ENCODE results near the gene ZFP62. TPM values are rescaled to one million over a fixed set of nuclear protein-coding genes. Genes with fewer than 3 reads are reported as not detected.
A peak's percentile ranks its signal among the peaks of the same experiment; 100 is the strongest.

The ZFP62 gene
- 13.7 and 18.0 TPM in 2 replicates for polyA plus RNA-seq (2011; rRNA removed)
- 13.4 and 23.5 TPM in 2 replicates for polyA minus RNA-seq (2011; rRNA and poly(A)+ RNA removed)

DNA sequence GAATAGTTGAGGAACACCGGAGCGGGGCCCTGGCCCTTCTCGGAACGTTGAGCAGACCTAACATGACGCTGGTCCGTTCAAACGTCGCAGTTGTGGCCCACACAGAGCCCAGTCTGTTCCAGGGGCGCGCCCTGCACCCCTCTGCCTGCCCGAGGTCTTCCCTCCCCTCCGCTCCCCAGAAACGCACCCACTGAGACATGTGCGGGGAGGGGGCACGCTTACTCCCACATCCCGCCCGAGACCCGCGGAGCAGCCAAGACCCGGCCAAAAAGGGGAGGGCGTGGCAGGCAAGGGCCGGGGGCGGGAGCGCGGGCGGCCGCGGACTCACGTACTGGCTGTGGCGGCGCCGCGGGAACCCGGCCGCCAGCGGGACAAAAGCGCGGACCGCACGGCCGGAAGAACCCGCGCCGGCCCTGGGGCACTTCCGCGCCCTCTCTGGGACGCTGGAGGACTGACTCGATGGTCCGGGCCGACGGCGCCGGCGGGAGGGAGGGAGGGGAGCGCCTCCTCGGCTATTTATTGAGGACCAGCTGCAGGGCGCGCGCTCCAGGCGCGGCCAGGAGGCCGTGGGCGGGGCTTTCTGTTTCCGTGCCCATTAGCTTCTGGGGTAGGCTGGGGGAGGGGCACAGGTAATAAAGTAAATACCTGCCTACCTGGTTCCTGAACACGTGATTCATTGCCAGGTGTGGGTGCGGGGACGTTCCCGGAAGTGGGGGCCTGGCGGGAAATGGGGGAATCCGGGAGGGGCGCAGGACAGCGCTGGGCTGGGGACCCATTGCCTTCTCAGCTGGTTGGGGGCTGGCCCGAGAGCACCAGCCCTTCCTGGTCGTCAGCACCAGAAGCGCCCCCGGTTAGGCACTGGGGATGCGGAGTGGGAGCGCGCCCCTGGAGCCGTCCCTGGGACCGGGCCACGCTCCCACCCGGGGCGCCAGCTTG lies at the start of gene ZFP62:
TSS of gene ZFP62 (minus strand) at position 390 of the 936 bp plus-strand sequence. CDS start at position 333, 57 bp downstream.
- Histone ChIP-seq H3K4me3 (ENCODE audit: low read depth, low read length) (peak within 1 kb of the TSS; percentile 98), H3K27me3 (ENCODE audit: control insufficient read depth, insufficient read depth, low read length) (no peaks in the 10 kb centered on the region), H3K27ac (ENCODE audit: low read depth, low read length) (peak within 1 kb of the TSS; percentile 65), H3K9me3 (ENCODE audit: control insufficient read depth, insufficient read depth, low read length) (no peaks in the 10 kb centered on the region; the same call in 1 of the 2 replicates)
- TF ChIP-seq, protein P1, sequence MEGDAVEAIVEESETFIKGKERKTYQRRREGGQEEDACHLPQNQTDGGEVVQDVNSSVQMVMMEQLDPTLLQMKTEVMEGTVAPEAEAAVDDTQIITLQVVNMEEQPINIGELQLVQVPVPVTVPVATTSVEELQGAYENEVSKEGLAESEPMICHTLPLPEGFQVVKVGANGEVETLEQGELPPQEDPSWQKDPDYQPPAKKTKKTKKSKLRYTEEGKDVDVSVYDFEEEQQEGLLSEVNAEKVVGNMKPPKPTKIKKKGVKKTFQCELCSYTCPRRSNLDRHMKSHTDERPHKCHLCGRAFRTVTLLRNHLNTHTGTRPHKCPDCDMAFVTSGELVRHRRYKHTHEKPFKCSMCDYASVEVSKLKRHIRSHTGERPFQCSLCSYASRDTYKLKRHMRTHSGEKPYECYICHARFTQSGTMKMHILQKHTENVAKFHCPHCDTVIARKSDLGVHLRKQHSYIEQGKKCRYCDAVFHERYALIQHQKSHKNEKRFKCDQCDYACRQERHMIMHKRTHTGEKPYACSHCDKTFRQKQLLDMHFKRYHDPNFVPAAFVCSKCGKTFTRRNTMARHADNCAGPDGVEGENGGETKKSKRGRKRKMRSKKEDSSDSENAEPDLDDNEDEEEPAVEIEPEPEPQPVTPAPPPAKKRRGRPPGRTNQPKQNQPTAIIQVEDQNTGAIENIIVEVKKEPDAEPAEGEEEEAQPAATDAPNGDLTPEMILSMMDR (IDR thresholded peaks at IDR 0.05; ENCODE audit: low read depth, low read length), result no peak
- ChIA-PET POLR2A (interaction anchor here (0.6 to 1.4 kb wide), 5 partner anchors 30 to 362 kb away, joined by 3 to 11 read pairs (median 7); partner anchors contain the start of gene MGAT1), CTCF (interaction anchor here (0.7 to 1.6 kb wide), 2 partner anchors 8 to 78 kb away, joined by 4 to 14 read pairs; no protein-coding TSS in a partner anchor)
- DNase-seq (ENCODE audit: low read depth, low spot score), result peak; percentile 71

DNA sequence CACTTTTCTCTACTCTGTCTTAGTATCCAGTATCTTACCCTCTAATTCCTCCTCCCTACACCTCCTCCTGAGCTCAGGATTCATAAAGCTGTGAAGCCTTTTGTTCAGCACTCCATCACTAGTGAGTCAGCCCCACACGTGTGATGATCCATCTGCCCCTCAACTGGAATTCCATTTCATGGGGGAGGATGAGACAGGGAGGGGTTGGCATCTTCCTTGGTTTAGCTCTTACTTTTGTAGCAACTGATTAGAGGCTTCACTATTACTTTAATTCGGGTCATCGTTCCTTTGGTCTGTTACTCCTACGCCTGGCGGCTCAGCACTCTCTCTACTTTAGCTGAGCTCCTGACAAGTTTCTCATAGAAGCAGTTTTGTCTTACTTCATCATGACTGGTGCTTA lies 49.7 kb upstream of the ZFP62 start:
- Histone ChIP-seq H3K4me3 (ENCODE audit: low read depth, low read length) (no peak overlapping the region), H3K27me3 (ENCODE audit: control insufficient read depth, insufficient read depth, low read length) (no peaks in the 10 kb centered on the region), H3K9me3 (ENCODE audit: control insufficient read depth, insufficient read depth, low read length) (no peaks in the 10 kb centered on the region), H3K27ac (ENCODE audit: low read depth, low read length) (no peak overlapping the region)
- ChIA-PET CTCF (no interaction called here), POLR2A (no interaction called here)
- TF ChIP-seq, protein P1 (IDR thresholded peaks at IDR 0.05; ENCODE audit: low read depth, low read length), result no peak
- no peak for DNase-seq (ENCODE audit: low read depth, low spot score)

DNA sequence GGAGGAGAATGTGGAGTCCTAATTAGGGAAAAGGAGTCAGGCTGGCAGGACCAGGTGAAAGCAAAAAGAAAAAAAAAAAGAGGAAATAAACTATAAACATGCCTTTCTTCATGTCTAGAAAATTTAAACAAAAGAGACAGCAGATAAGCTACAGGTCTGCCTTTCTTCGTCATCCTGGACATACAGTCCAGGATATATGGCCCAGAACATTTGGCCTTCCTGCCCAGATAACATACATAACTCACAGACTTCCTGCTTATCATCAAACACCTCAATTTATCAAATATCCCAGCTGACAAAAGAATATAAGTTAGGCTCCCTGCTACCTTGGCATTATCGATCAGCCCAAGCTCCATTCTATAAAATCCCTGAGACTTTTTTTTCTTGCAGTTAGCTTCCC lies 49.1 kb upstream of the ZFP62 start:
- ChIA-PET POLR2A (no interaction called here), CTCF (no interaction called here)
- DNase-seq (ENCODE audit: low read depth, low spot score), result no peak
- H3K27me3 ChIP-seq (ENCODE audit: control insufficient read depth, insufficient read depth, low read length), result no peaks in the 10 kb centered on the region
- no peaks in the 10 kb centered on the region for H3K9me3 ChIP-seq (ENCODE audit: control insufficient read depth, insufficient read depth, low read length)
- no peak overlapping the region for H3K27ac ChIP-seq (ENCODE audit: low read depth, low read length)
- no peak overlapping the region for H3K4me3 ChIP-seq (ENCODE audit: low read depth, low read length)
- TF ChIP-seq, protein P1 (IDR thresholded peaks at IDR 0.05; ENCODE audit: low read depth, low read length), result no peak

DNA sequence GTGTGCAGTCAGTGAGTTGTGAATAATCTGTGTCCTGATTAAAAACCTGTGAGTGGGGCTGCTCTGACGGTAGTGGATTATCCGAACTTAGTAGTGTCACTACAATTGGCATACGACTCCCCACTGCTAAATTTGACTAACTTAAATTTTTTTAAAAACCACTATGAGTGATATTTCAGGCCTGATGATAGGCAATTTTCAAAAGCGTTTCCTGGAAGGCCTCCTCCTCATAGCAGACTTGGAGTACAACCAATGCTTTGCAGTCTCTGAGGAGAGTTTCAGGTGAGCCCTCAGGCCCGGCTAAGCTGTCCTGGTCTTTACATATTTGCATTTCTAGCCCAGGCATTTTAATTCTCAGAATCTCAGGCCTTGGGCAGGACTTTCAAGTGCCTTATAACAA lies 48.7 kb upstream of the ZFP62 start:
- H3K4me3 ChIP-seq (ENCODE audit: low read depth, low read length), result no peak overlapping the region
- ChIA-PET CTCF (no interaction called here), POLR2A (no interaction called here)
- no peaks in the 10 kb centered on the region for H3K9me3 ChIP-seq (ENCODE audit: control insufficient read depth, insufficient read depth, low read length)
- DNase-seq (ENCODE audit: low read depth, low spot score), result no peak
- H3K27me3 ChIP-seq (ENCODE audit: control insufficient read depth, insufficient read depth, low read length), result no peaks in the 10 kb centered on the region
- no peak overlapping the region for H3K27ac ChIP-seq (ENCODE audit: low read depth, low read length)
- TF ChIP-seq, protein P1 (IDR thresholded peaks at IDR 0.05; ENCODE audit: low read depth, low read length), result no peak
